CD4-positive, alpha-beta T cell treated with Interleukin-15 for 4 hours (primary cell): ENCODE results near the gene ARL15.

Experiments
- DNase-seq: peaks from one replicate; pipeline ENCODE4 v3.0.0-alpha.2; 2020; ENCODE audit warnings: low spot score

The ARL15 gene

DNA sequence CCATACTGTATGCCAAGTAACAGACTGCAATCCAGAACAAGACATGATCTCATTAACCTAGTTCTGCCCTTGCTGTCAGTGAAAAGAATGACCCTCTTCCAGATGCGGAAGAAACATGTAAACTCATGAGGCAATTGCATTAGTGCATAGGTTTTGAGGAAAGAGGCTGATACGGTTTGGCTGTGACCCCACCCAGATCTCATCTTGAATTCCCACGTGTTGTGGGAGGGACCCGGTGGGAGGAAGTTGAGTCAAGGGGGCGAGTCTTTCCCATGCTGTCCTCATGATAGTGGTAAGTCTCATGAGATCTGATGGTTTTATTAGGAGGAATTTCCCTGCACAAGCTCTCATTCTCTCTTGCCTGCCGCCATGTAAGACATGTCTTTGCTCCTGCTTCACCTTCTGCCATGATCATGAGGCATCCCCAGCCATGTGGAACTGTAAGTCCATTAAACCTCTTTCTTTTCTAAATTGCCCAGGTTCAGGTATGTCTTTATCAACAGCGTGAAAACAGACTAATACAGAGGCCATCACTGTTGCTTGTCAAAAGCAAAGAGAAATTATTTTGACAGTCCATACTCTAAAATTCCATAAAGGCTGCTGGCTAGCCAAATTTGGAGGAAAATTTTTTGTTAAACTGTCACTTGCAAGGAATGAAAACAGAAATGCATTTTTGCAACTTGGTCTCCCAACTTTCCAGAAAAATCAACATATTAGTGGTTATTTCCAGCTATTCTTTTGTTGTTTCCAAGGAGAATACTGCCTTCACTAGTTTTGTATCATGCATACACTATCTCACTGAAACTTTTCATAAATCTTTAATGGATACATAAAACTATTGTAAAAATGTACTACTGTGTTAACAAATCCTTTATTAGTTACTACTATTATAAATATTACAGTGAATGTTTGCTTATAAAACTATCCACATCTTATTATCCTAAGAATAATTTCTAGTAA, 3.2 kb upstream of the ARL15 start:
- no peak for DNase-seq

DNA sequence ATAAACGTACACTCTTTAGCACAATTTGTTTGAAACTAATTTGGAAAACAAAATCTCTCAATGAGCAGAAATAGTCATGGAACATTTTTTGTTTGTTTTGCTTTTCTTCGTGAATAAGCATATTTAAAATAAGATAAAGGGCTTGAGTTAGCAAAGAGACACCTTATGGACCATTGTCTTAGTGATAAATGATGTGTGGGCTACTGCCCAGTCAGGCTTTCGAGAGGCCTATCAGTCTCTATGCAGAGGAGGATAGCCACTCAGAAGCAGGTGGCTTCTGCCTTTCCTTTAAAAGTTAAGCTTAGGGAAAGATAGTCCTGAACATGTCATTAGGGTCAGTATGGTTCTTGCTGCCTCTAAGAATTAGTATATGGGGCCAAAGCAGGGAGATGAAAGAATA, 2.1 kb upstream of the ARL15 start:
- no peak for DNase-seq

DNA sequence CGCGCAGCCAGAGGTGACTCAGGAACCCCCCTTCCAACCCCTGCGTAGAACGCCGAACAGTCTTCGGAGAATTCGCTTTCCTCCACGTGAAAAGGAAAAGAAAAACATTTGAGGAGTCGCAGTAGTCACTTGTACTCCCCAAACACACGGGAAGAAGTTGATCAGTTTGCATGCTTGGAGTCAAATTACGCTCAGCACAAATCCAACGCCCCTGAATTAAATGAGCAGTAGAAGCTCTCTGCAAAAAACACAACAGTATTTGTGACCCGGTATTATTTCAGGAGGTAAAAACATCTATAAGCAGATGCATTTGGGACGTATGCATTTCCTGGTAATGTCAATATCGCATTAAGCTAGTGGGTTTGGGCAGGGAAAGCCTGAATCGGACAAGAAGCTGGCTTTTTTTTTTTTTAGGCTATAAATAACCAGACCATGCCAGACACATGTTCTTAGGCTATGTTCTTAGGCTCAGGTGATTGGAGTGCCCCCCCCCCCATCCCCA, 854 bp upstream of the ARL15 start:
- peak; percentile 28 for DNase-seq

DNA sequence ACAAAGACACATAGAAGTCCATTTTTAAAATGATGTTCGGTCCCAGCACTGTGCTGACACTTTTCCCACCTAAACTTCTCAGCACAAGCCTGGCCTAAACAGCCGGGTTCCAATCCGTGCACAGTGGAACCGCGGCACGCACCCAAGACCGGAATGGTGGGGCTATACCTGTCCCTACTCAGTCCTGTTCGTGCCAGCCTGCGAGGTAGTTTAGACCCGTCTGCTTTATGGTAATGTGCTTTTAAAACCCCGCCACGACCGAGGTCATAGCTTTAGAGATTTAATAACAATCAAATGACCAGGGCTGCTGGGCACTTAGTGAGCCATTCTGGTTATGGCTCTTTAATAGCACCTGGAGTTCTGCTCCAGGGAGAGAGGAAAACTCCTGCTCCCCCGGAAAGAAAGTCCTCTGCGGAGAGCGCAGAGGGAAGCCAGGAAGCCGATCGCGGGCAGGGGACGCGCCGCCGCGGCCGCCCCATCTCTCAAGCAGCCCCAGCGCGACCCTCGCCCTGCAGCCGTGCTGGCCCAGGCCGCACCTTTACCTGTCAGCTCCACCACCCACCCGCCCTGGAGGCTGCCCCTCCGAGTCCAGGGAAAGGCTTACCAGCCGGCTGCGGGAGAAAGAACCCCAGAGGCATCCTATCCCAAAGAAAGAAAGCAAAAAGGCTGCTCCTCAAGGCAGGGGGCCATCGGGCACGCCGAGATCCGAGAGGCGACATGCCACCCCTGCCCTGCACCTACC, 511 bp downstream of the ARL15 start:
- peak; percentile 18 for DNase-seq

DNA sequence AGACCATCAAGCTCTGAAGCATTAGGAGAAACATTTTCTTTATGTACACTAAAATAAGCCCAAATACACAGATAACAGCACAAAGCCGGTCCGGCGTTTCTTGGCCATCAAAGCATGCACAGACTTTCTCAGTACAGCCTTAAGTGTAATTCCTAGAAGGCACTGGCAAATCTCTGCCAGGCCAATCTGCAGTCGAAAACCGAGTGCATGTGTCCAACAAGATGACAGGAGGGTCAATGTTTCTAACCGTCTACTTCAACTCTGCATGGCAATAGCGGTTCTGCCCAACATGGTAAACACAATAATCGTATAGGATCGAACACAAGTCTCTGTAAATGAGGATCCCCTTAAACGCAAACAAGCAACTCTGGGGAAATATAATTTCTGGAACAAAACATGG, 1.1 kb downstream of the ARL15 start:
- no peak for DNase-seq

DNA sequence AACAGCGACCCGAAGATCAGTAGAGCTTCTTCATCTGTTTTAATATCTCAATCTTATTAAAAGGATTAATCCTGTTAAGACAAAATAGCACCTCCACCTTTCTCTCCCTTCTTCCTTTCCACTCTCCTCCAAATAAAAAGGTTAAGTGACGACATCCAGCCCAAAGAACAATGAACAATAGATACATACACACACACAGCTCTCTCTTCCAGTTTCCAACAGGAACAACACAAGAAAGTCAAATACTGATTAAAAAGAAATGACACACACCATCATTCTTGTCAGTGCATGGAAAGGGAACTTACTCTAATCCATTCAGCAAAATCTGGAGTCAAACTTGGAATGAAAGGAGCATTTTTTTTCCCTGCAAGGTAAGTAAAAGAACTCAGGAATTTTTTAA, 2.8 kb downstream of the ARL15 start:
- DNase-seq = no peak

DNA sequence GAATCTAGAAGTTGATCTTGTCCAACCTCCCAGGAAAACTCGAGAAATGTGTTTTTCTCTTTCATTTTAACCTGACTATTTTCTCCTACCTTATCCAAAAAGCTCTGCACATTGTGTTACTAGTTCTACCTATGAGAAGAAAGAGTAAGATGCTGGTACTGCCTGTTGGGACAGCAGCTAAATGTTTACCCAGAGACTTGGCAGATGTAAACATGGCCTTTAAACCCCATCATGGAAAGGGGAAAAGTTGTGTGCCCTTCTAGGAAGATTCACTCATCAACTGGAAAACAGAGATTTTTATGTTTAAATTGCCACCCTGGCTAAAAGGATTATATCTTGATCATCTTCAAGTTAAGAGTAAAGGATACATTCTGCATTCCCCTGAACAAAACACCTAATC, 3.5 kb downstream of the ARL15 start:
- DNase-seq = no peak

DNA sequence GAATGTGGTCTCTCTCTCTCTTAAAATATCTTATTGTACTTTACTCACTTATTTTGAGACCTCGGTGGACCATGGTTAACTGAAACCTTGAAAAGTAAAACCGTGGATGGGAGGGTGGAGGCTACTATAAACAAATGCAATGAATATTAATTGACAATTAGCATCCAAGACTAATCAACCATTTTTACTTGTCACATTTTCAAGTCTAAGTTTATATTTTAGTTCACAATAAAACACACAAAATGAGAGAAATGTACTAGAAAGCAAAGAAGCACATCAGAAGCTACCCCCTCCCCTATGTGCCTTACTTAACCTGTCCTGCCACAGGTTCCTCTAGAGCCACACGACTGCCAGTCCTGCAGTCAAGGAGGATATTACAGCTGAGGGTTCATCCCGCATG, 4.6 kb downstream of the ARL15 start:
- no peak for DNase-seq

DNA sequence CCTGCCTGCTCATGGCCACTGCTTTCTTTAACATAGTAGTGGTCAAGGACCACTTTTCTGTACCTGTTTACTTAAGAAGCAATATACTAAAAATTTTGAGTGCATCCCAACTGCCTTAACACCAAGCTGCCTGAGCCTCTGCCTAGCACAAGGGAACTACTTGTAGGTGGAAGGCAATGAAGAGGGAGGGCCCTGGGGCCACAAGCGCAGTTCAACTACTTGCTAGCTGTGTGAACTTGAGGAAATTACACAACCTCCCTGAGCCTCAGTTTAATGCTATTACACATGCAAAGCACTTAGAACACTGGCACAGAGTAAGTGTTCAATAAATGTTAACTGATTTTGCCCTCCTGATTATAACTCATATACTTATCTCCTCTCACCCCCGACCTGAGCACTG, 6.3 kb downstream of the ARL15 start:
- no peak for DNase-seq

DNA sequence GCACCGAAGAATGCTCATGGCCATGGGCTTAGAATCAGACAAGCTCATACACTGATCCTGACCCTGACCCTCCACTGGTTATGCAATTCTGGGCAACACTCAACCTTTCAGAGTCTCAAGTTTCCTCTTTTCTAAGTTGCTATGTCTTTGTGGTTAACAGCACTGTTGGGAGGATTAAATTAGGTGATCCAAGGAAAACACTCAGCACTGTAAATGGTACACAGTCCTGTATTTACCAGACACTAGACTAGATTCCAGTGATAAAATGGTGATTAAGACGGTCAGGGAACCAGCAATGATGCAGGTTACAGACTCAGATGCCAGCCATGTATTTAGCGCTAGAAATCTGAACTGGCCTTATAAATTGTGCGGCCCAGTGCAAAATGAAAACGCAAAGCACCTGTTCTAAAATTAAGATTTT, 8.1 kb downstream of the ARL15 start:
- no peak for DNase-seq

DNA sequence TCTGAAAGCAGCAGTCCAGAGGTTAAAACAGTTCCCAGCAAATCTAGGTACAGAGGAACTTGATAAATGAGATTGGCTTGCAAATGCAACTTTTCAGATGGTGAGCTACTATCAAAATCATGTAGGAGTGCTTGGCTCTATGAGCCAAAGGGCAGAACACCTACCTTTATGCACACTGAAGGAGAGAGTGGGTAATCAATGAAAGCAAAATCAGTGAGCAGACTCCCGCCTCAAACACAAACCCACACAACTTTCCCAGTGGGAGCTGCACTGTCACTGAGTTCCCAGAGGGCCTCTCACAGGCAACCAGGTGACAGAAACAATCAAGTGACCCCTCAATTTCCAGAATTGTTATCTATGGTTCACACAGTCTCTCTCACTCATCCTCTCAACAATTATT, 8.5 kb downstream of the ARL15 start:
- DNase-seq = no peak

DNA sequence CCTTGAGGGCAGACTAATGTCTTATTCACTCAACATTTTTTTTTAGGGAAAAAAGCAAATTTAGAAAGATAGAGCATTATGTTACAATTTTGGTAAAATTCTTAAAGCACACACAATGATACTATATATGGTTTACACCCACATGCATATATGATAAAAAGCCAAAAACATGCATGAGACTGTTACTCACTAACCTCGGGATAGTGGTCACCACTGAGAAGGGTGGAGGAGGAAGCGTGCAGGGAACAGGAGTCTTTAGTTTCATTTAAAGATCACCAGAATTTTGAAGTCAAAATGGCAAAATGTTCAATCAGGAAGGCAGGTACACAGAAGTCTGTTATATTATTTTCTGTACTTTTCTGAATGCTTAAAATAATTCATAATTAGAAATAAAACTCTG, 9.2 kb downstream of the ARL15 start:
- no peak for DNase-seq

DNA sequence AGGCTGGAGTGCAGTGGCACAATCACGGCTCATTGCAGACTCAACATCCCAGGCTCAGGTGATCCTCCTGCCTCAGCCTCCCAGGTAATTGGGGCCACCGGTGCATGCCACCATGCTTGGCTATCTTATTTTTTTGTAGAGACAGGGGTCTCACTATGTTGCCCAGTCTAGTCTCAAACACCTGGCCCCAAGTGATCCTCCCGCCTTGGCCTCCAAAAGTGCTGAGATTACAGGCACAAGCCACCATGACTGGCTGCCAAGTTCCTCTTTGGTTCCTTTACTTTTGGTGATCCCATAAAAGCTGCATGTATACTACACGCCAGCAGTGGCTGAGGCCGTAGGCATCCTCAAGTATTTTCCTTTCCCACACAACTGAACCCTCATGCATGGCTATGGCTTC, 11.4 kb downstream of the ARL15 start:
- DNase-seq = no peak

DNA sequence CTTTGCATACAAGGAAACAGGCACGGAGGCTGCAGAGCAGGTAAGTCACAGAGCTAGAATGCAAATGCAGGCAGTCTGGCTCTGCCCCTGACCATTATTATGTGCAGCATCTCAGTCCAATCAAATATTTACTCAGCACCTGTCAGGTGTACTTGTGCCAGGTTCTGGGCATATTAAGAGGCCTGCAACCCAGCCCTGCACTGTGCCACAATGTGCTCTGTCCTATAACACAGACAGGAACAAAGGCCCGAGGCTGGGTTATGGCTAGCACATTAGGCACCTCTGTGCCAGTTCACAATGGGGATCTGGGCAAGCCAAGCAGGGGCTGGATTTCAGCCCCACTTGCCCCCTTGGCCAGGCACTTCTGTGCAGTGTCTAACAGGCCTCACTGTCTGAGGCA, 14.0 kb downstream of the ARL15 start:
- no peak for DNase-seq

DNA sequence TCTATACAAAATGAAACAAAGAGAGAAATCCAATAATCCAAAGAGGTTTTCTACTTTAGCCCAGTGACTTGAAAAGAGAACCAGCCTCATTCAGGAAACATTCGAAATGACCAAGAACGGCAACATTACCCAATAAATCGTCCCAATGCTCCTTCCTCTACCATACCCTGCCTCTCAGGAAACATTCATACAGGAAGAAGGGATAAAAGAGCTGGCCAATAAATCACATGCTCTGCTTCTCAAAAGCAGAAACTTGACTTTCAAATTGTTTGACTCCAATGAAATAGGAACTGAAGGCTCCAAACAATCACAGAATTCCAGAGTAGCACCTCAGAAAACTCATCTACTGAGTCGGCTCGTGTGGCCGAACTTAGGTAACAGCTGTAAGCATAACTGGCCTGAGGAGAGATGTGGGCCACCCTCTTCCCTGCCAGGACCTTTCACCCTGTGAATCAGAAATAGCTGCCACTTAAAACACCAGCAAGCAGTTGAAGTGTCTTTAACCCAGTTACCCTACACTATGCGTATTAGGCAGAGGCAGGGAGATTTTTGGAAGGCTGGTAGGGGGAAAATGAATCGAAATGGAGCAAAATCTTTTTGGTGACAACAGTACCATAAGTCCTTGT, 14.6 kb downstream of the ARL15 start:
- DNase-seq = no peak

DNA sequence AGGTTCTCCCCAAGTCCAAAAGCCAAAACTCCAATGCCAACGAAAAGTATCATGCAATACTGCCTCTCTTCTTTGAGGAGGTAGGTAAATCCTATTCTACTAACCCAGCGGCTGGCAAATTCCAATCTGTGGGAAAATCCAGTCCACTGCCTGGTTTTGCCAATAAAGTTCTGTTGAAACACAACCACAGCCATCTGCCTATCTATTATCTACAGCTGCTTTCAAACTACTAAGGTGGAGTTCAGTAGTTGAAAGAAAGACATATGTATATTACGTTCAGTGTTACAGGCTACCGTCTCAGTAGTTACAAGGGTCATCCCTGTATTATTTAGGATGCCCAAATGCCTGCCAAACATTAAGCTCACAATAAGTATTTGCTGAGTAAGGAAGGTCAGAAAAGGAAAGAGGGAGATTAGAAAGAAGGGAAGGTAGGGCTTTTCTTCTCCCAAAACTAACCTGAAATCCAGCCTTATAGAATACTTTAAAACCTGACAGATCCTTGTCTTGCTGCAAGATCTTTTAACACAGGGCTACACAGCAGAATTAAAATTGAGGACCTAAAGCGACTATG, 16.2 kb downstream of the ARL15 start:
- no peak for DNase-seq

DNA sequence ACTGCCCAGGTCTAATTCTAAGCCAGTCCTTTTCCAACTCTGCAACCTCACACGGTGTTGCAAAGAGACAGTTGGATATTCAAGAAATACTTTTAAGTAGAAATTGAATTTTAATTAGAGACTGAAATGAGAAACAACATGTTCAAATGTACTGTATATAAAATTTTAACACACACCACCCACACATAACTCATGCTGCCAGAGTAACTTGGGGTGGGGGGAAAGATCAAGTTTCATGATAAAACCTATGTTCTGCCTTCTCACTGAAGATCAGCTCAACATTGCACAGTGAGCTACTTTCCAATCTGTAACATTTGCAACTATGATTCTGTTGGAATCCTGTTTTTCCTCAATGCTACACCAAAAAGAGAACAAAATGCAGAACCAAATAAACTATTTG, 17.5 kb downstream of the ARL15 start:
- DNase-seq = no peak

DNA sequence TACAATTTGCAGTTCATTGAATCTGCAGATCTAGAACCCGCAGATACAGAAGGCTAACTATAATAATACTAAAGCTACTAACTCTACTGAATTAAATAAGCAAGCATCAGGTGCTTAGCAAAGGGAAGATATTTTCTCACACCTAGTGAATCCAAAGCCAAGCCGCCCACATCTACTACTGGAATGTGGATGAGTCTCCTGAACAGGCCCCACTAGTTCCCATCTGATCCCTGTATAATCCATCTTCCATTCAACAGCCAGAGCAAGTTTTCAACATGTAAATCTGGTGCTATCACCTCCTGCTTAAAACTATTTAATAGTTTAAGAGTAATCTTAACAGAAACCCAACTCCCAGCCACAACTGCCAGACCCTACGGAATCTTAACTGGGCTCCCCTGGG, 18.9 kb downstream of the ARL15 start:
- DNase-seq = no peak

DNA sequence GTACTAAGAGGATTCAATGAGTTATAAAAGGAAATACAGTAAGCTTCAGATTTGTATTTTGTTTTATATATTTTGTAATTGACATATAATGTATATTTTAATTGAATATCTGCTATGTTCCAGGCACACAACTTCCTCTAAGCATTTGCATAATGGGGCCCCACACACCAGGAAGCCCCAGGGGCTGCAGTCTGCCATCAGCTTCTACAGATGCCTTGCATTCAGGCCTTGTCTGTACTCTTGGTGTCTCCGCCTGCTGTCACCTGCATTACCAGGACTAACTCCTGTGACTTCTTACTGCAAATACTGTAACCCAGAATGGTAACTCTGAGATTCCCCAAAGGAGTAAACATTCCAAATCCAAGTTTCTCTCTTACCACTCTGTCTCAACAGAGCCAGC, 20.6 kb downstream of the ARL15 start:
- DNase-seq = no peak

DNA sequence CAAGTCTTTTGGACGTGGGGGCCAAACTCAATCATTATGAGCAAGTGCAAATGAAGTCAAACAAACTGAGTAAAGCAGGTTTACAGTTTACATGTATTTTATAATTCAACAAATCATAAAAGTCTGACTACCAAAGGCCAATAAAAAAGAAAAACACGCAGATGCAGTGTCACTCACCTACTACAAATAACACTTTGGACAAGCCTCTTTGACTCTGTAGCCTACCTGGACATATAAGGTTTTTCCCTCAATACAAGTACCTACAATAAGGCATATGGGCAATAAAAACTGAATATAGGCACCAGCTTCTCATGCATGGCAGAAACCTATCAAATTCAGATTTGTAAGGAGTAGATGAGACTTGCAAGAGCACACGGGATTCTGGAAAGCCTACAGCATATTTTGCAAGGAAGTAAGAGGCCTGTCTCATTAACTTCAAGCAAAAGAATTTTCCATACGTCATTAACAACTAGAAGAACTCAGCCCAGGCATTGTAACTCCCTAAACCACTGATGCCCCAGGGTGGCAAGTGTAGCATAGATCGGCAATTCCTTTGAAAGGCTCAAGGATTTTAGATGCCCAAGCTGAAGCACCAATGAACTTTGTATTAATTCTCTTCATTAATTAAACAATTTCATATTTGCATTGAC, 21.7 kb downstream of the ARL15 start:
- no peak for DNase-seq

DNA sequence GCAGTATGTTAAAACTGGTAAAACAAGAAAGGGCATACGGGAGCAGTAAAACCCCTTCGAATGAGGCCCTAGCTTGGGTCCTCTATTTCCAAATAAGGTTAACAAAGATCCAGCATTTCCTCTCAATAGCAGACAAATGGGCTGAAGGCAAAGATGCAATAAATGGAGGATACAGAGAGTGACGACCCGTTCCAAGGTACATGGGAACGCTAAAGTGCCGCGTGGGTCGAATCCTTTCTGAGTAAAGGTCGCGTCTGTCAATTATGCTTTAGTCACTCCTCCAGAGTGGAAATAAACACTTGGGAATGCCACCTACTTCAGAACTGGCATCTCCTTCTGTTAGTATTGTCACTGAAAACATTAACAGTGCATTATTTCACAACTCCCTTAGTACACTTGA, 24.7 kb downstream of the ARL15 start:
- no peak for DNase-seq

DNA sequence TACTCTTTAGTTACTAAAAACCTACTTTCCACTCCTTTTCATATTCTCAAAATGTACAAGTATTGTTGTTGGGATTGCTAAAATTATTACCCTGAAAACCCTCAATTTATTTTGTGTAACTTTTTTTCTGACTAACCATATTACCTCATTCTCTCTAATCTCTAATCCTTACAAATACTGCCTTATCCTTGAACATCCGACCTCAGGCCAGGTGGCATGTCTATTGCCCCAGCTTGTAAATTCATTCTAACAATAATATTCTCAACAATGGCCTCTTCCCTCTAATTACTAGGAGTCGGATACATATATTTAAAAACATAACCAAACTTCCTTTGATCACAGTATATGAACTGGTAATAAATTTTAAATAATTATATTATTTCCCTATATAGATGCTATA, 25.8 kb downstream of the ARL15 start:
- DNase-seq = no peak
